ENCODE data around the gene BRIX1. TPM values are rescaled to one million over a fixed set of nuclear protein-coding genes. Genes with fewer than 3 reads are reported as not detected.
A peak's percentile ranks its signal among the peaks of the same experiment; 100 is the strongest.

Gene BRIX1, protein sequence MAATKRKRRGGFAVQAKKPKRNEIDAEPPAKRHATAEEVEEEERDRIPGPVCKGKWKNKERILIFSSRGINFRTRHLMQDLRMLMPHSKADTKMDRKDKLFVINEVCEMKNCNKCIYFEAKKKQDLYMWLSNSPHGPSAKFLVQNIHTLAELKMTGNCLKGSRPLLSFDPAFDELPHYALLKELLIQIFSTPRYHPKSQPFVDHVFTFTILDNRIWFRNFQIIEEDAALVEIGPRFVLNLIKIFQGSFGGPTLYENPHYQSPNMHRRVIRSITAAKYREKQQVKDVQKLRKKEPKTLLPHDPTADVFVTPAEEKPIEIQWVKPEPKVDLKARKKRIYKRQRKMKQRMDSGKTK
- total RNA-seq, result 10 to 100 TPM; 15.6 to 20.4 TPM

DNA sequence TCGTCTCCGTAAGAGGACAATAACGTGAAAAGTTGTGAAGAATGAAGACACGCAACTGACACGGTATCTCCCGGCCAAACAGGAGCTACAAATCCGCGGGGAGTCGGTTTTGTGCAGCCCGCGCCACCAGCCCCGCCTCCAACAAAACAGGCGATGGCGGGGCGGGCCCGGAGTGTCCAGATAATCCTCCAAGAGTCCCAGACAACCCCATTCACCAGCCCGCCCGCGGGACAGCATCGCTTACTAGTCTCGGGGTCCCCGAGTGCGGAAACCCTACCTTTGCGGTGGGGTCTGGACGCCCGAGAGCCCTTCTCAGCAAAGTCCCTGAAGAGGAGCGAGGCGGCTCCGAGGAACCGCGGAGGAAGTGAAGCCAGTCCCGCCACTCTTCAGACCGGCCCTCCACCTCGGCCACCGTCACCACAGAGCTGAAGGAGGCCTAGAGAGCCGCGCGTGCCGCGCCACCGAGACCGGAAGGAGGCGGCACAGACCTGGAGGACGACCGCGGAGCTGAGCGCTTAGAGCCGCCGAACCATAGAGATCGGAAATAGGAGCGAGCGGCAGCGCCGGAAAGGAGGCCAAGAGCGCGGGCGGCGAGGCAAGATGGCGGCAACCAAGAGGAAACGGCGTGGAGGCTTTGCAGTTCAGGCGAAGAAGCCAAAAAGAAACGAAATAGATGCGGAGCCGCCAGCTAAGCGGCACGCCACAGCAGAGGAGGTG, at the start of gene BRIX1, which contains the start of gene RAD1:
BRIX1 (plus strand) TSS at position 573 of the 717 bp plus-strand sequence; CDS start at position 601, 28 bp downstream.
RAD1 (minus strand) TSS at position 366 of the 717 bp plus-strand sequence. CDS start 612 bp downstream, outside the sequence.
- Histone ChIP-seq H3K9me3 (no peaks in the 10 kb centered on the region), H3K36me3 (no peaks in the 10 kb centered on the region), H3K4me3 (peak within 1 kb of the TSS; percentile 75 to 89), H3K27me3 (replicated peaks; ENCODE audit: insufficient read depth) (no peaks in the 10 kb centered on the region), H3K27ac (peak within 1 kb of the TSS; percentile 84 to 87), H3K4me1 (replicated peaks) (peaks cover 3% of the 10 kb centered on the region)
- WGBS, result under 1% methylated on average over 67 of the region's 67 CpGs
- peak; percentile 96 for DNase-seq (ENCODE audit: low spot score)
- TF ChIP-seq, protein P1, sequence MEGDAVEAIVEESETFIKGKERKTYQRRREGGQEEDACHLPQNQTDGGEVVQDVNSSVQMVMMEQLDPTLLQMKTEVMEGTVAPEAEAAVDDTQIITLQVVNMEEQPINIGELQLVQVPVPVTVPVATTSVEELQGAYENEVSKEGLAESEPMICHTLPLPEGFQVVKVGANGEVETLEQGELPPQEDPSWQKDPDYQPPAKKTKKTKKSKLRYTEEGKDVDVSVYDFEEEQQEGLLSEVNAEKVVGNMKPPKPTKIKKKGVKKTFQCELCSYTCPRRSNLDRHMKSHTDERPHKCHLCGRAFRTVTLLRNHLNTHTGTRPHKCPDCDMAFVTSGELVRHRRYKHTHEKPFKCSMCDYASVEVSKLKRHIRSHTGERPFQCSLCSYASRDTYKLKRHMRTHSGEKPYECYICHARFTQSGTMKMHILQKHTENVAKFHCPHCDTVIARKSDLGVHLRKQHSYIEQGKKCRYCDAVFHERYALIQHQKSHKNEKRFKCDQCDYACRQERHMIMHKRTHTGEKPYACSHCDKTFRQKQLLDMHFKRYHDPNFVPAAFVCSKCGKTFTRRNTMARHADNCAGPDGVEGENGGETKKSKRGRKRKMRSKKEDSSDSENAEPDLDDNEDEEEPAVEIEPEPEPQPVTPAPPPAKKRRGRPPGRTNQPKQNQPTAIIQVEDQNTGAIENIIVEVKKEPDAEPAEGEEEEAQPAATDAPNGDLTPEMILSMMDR (IDR thresholded peaks at IDR 0.05), result peak in 3 of 4 experiments; percentile 8 to 50 (median 39)
- TF ChIP-seq POLR2AphosphoS5 (IDR thresholded peaks at IDR 0.05) (peak; percentile 96), POLR2A (IDR thresholded peaks at IDR 0.05) (no peak)
- intact Hi-C loops (cut with DNase I), result no loop called here

DNA sequence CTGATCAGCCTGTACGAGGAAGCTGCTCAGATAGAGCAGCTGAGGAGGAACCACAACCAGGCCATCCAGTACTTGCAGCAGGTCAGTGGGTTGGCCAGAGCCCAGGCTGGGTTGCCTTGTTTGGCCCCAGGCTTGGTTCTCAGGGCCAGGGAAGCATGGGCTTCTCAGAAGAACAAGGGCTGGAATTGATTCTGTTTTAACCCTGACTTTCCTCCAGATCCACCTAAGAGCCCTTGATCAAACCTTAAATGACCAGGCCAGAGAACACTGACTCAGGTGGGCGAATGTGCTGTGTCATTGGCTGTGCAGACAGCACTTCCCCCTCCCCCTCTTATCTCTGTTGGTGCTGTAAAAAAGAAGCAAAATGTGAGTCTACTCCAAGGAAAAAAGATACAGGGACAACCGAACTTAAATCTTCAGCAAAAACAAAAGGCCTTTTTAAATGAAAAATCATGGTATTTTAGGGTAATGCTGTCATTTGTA, 48.5 kb upstream of the BRIX1 start:
- WGBS, result 63% methylated on average over 3 of the region's 3 CpGs
- no peaks in the 10 kb centered on the region for H3K4me1 ChIP-seq (replicated peaks)
- H3K4me3 ChIP-seq, result no peak overlapping the region
- no peak overlapping the region for H3K27ac ChIP-seq
- DNase-seq (ENCODE audit: low spot score), result no peak
- no peaks in the 10 kb centered on the region for H3K27me3 ChIP-seq (replicated peaks; ENCODE audit: insufficient read depth)
- TF ChIP-seq POLR2A (IDR thresholded peaks at IDR 0.05) (no peak), POLR2AphosphoS5 (IDR thresholded peaks at IDR 0.05) (no peak)
- TF ChIP-seq, protein P1 (IDR thresholded peaks at IDR 0.05), result no peak
- H3K36me3 ChIP-seq, result peaks cover 0 to 4% of the 10 kb centered on the region in 2 donors
- H3K9me3 ChIP-seq, result no peaks in the 10 kb centered on the region
- intact Hi-C loops (cut with DNase I), result no loop called here

DNA sequence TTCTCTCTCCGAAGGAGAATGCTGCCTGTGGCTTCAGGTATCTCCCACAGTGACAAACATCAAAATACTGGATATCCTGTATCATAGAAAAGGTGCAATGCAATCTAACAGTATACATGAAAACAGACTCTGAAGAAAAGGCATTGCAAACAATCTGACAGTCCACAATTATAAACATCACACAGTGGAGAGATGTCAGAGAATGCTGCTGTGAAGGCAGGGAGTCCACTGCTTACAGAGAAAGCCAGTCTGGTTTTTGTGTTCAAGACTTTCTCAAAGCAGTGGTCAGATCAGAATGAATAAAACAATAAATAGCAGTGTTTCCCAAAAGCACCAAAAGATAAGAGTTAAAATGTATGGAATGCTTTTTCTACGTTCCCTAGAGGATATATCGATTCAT, 47.9 kb upstream of the BRIX1 start:
- no peak for DNase-seq (ENCODE audit: low spot score)
- 94% methylated on average over 3 of the region's 3 CpGs for WGBS
- intact Hi-C loops (cut with DNase I), result no loop called here
- TF ChIP-seq, protein P1 (IDR thresholded peaks at IDR 0.05), result no peak
- TF ChIP-seq POLR2AphosphoS5 (IDR thresholded peaks at IDR 0.05), result no peak
- TF ChIP-seq POLR2A (IDR thresholded peaks at IDR 0.05), result no peak
- Histone ChIP-seq H3K36me3 (peaks cover 0 to 4% of the 10 kb centered on the region in 2 donors), H3K27me3 (replicated peaks; ENCODE audit: insufficient read depth) (no peaks in the 10 kb centered on the region), H3K4me3 (no peak overlapping the region), H3K27ac (no peak overlapping the region), H3K4me1 (replicated peaks) (no peaks in the 10 kb centered on the region), H3K9me3 (no peaks in the 10 kb centered on the region)

DNA sequence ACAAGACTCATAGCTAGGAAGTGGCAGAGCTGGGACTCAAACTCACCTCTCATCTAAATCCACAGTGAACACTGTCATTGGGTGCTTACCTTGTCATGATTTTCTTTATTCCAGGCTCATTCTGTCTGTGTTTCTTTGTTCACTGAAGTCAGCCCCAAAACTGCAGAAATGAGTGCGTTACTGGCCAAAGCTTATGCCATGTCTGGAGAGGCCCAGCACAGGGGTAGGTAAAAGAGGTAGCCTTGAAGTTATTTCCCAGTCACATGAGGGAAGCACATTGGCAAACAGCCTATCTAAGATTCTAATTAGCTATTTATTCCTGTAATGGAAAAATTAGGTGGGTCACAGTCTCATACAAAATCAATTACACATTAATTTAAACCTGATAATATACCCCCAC, 46.7 kb upstream of the BRIX1 start:
- H3K27me3 ChIP-seq (replicated peaks; ENCODE audit: insufficient read depth), result no peaks in the 10 kb centered on the region

More for the DNA sequence above, 46.7 kb upstream of the BRIX1 start:
- DNase-seq (ENCODE audit: low spot score), result no peak
- TF ChIP-seq, protein P1 (IDR thresholded peaks at IDR 0.05), result no peak
- TF ChIP-seq POLR2A (IDR thresholded peaks at IDR 0.05), result no peak
- Histone ChIP-seq H3K9me3 (no peaks in the 10 kb centered on the region), H3K27ac (no peak overlapping the region), H3K4me3 (no peak overlapping the region), H3K4me1 (replicated peaks) (no peaks in the 10 kb centered on the region), H3K36me3 (peaks cover 0 to 4% of the 10 kb centered on the region in 2 donors)
- intact Hi-C loops (cut with DNase I), result no loop called here
- WGBS, result 100% methylated on average over 1 of the region's 1 CpG
